HG02852 (cell line): ENCODE results near the gene ATAD2B.
"Not testable (repeated sequence)": the region's sequence is repeated elsewhere in the genome, so short reads cannot be mapped to it uniquely, and the experiment has no call there.

Source experiments
- ATAC-seq: cut with Tn5 transposase; IDR thresholded peaks from one replicate; pipeline ENCODE4 v1.9.1; 2021; ENCODE audit warnings: mild to moderate bottlenecking, moderate library complexity; ENCODE audit not compliant: unreplicated experiment

The ATAD2B gene

GRCh38 chr2:23926750-23927571 lies at the start of gene ATAD2B:
ATAD2B (minus strand) TSS chr2:23927123; CDS start chr2:23926770, 353 bp downstream.
- ATAC-seq, result peak; percentile 67

- no peak for ATAC-seq
These were observed 40.9 kb upstream of the ATAD2B start for GRCh38 chr2:23967846-23968245.

GRCh38 chr2:23954325-23955014 lies 27.5 kb upstream of the ATAD2B start:
- ATAC-seq, result no peak

- no peak for ATAC-seq
These were observed 26.7 kb upstream of the ATAD2B start for GRCh38 chr2:23953625-23954024.

- not testable (repeated sequence) for ATAC-seq
These were observed 25.6 kb upstream of the ATAD2B start for GRCh38 chr2:23952558-23952957.

- no peak for ATAC-seq
These were observed 20.4 kb upstream of the ATAD2B start for GRCh38 chr2:23947350-23947749.

GRCh38 chr2:23944976-23945375 lies 18.1 kb upstream of the ATAD2B start:
- no peak for ATAC-seq

- no peak for ATAC-seq
These were observed 17.6 kb upstream of the ATAD2B start for GRCh38 chr2:23944527-23944926.

- ATAC-seq, result no peak
These were observed 16.7 kb upstream of the ATAD2B start for GRCh38 chr2:23943666-23944065.

- ATAC-seq, result no peak
These were observed 14.7 kb upstream of the ATAD2B start for GRCh38 chr2:23941644-23942043.

GRCh38 chr2:23940718-23941620 lies 14.0 kb upstream of the ATAD2B start:
- peak; percentile 67 for ATAC-seq

GRCh38 chr2:23939987-23940717 lies 13.2 kb upstream of the ATAD2B start, which contains the start of gene UBXN2A:
UBXN2A (plus strand) TSS chr2:23940463; CDS start chr2:23958315, 17,852 bp downstream.
- ATAC-seq, result peak; percentile 73

GRCh38 chr2:23934259-23934658 lies 7.3 kb upstream of the ATAD2B start:
- ATAC-seq, result no peak

- ATAC-seq, result peak; percentile 24
These were observed 603 bp downstream of the ATAD2B start for GRCh38 chr2:23926290-23926749.

GRCh38 chr2:23925702-23926289 lies 1.1 kb downstream of the ATAD2B start:
- peak; percentile 54 for ATAC-seq

GRCh38 chr2:23924589-23925359 lies 2.1 kb downstream of the ATAD2B start:
- no peak for ATAC-seq

- ATAC-seq, result no peak
These were observed 8.0 kb downstream of the ATAD2B start for GRCh38 chr2:23918837-23919489.

GRCh38 chr2:23916727-23917405 lies 10.1 kb downstream of the ATAD2B start:
- ATAC-seq, result no peak
